PC-9 (cell line): ENCODE measurements around the gene COL4A1. TPM values are rescaled to one million over a fixed set of nuclear protein-coding genes. Genes with fewer than 3 reads are reported as not detected.
A peak's percentile ranks its signal among the peaks of the same experiment; 100 is the strongest.

Experiments used
- BruUV-seq: library from RNA; stranded (reverse); fragments of 400-500 nt; replicated peaks from 2 replicates; lab custom pipeline; 2021; lab: Mats Ljungman, UMichigan
- CTCF ChIA-PET: fragments of 300-600 bp; sonication (Branson Sonifier 250); formaldehyde crosslinking; loops from one replicate; lab custom pipeline; 2022; ENCODE audit warnings: antibody characterized with exemption; lab: Charles Lee
- POLR2A ChIA-PET: fragments of 300-600 bp; sonication (Branson Sonifier 250); formaldehyde crosslinking; loops from one replicate; lab custom pipeline; 2022; ENCODE audit warnings: antibody characterized with exemption; ENCODE audit not compliant: unreplicated experiment; lab: Charles Lee
- DNase-seq, 2 experiments: peaks; one replicate each; pipeline versions ENCODE4 v3.0.0 to v3.0.0-alpha.2; 2015 to 2022; ENCODE audit warnings: mixed read lengths in 1 of 2
- H2AFZ ChIP-seq: fragments of 200-600 bp; sonication (generic); 2 replicates; pipeline ENCODE4 v1.8.1; 2017; ENCODE audit warnings: antibody characterized with exemption
- H3F3A ChIP-seq: fragments of 200-600 bp; sonication (generic); 2 replicates; pipeline ENCODE4 v1.8.1; 2017; ENCODE audit warnings: antibody characterized with exemption, mild to moderate bottlenecking, low read depth; ENCODE audit not compliant: insufficient read depth
- H3K27ac ChIP-seq: fragments of 200-600 bp; sonication (generic); 2 replicates; pipeline ENCODE4 v1.6.1; 2016; ENCODE audit warnings: mixed run types
- H3K27me3 ChIP-seq: fragments of 200-600 bp; sonication (generic); 2 replicates; pipeline ENCODE4 v1.6.1; 2016; ENCODE audit warnings: low read depth, mixed run types; ENCODE audit not compliant: insufficient read depth
- H3K36me3 ChIP-seq: fragments of 200-600 bp; sonication (generic); 2 replicates; pipeline ENCODE4 v1.6.1; 2016; ENCODE audit warnings: low read depth, mixed run types
- H3K4me1 ChIP-seq: fragments of 200-600 bp; sonication (generic); replicated peaks from 2 replicates; pipeline ENCODE4 v1.6.1; 2016; ENCODE audit warnings: mixed run types; ENCODE audit not compliant: insufficient read depth
- H3K4me2 ChIP-seq: fragments of 200-600 bp; sonication (generic); 2 replicates; pipeline ENCODE4 v1.6.1; 2017; ENCODE audit warnings: mixed run types
- H3K4me3 ChIP-seq: fragments of 200-600 bp; sonication (generic); 2 replicates; pipeline ENCODE4 v1.6.1; 2016; ENCODE audit warnings: mixed run types
- H3K79me2 ChIP-seq: fragments of 200-600 bp; sonication (generic); 2 replicates; pipeline ENCODE4 v1.6.1; 2017; ENCODE audit warnings: low read depth, mixed run types
- H3K9me2 ChIP-seq: fragments of 200-600 bp; sonication (generic); 2 replicates; pipeline ENCODE4 v1.8.1; 2017; ENCODE audit warnings: mild to moderate bottlenecking; ENCODE audit not compliant: insufficient read depth
- H3K9me3 ChIP-seq: fragments of 200-600 bp; sonication (generic); 2 replicates; pipeline ENCODE4 v1.8.1; 2016; ENCODE audit warnings: low read depth; ENCODE audit not compliant: insufficient read depth
- H4K20me1 ChIP-seq: fragments of 200-600 bp; sonication (generic); 2 replicates; pipeline ENCODE4 v1.8.1; 2017; ENCODE audit not compliant: insufficient read depth
- EZH2 ChIP-seq: fragments of 200-600 bp; sonication (generic); IDR thresholded peaks from 2 replicates; pipeline ENCODE4 v1.8.0; 2017; ENCODE audit warnings: antibody characterized with exemption, low read depth
- intact Hi-C: fragments of 100-400 bp; cut with micrococcal nuclease; formaldehyde crosslinking; loops from one replicate; pipeline ENCODE4 v1.10.0; 2022; ENCODE audit not compliant: unreplicated experiment
- total RNA-seq: library from RNA; stranded (reverse); gene quantifications from 2 replicates; pipeline ENCODE4 v1.2.3, GENCODE V29; 2021
- TF ChIP-seq, protein P1 (sequence below): fragments of 200-600 bp; sonication (generic); conservative IDR thresholded peaks from 2 replicates; pipeline ENCODE4 v1.6.1; 2017; ENCODE audit warnings: mixed run types, antibody characterized with exemption, mild to moderate bottlenecking, moderate library complexity

The COL4A1 gene
- total RNA-seq, 1 experiment from 2014 or later: 24.5 TPM

DNA sequence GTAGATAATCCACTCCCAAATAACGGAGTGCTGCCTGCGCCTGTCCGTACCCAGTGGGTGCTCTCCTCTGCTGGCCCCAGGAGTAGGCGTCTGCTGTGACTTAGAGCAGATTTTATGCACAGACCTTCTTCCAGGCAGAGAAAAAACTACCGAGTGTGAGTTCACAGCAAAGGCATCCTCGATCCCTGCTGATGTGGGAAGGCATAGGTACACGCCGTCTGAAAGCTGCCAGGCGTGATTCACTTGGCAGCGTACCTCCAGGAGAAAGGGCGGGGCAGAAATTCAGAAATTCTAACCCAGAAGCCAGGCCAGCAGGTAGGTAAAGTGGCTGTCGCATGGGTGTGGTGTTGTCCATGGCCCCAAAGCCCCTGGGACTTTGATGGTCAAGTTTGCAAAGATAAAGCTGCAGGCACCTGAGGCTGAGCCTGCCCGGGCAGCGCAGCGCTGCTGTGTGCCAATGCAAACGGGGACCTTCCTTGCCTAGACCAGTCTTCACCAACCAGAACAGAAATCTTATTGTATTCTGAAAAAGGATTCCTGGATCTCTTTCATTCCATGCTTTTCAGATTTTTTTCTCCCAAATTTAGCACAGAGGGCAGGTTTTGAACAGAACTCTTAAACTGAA, 36.4 kb upstream of the COL4A1 start:
- intact Hi-C loops: loop anchor here (1.0 kb wide), 3 partner anchors 56 to 101 kb away; no protein-coding TSS in a partner anchor
- Histone ChIP-seq H3K4me3 (no peak overlapping the region), H3K4me2 (peak overlapping the region; percentile 58), H3K27ac (peak overlapping the region; percentile 55), H4K20me1 (no peaks in the 10 kb centered on the region), H3F3A (peaks cover 38% of the 10 kb centered on the region), H3K9me3 (no peaks in the 10 kb centered on the region), H3K9me2 (no peaks in the 10 kb centered on the region), H3K36me3 (no peaks in the 10 kb centered on the region), H3K27me3 (no peaks in the 10 kb centered on the region), H3K4me1 (peaks cover 57% of the 10 kb centered on the region), H3K79me2 (no peaks in the 10 kb centered on the region), H2AFZ (no peak overlapping the region)
- BruUV-seq: no TSS peak
- ChIA-PET CTCF (interaction anchor here (0.8 kb wide), 1 partner anchor 101 kb away, joined by 3 read pairs; no protein-coding TSS in a partner anchor), POLR2A (no interaction called here)
- peak; percentile 84 to 94 for DNase-seq
- no peak for TF ChIP-seq EZH2
- TF ChIP-seq, protein P1, sequence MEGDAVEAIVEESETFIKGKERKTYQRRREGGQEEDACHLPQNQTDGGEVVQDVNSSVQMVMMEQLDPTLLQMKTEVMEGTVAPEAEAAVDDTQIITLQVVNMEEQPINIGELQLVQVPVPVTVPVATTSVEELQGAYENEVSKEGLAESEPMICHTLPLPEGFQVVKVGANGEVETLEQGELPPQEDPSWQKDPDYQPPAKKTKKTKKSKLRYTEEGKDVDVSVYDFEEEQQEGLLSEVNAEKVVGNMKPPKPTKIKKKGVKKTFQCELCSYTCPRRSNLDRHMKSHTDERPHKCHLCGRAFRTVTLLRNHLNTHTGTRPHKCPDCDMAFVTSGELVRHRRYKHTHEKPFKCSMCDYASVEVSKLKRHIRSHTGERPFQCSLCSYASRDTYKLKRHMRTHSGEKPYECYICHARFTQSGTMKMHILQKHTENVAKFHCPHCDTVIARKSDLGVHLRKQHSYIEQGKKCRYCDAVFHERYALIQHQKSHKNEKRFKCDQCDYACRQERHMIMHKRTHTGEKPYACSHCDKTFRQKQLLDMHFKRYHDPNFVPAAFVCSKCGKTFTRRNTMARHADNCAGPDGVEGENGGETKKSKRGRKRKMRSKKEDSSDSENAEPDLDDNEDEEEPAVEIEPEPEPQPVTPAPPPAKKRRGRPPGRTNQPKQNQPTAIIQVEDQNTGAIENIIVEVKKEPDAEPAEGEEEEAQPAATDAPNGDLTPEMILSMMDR: no peak

DNA sequence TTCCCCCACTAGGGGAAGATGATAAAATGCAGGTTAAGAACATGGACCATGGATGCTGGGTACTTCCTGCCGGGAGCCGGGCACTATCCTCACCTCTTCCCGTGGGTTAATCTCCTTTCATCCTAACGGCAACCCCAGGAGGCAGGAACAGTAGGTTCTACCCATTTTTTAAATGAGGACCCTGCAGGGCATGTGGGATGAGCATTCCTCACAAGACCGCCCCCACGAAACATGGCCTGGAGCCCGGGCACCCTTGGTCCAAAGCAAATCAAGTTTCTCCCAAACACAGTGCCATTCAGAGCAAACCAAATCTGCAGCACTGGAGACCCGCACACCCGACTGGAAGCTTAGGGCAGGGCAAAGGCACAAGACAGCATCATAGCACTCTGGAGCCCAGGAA, 35.5 kb upstream of the COL4A1 start:
- no peaks in the 10 kb centered on the region for H3K9me2 ChIP-seq
- BruUV-seq: TSS peak; percentile 32
- H3K27me3 ChIP-seq: no peaks in the 10 kb centered on the region
- H3K79me2 ChIP-seq: no peaks in the 10 kb centered on the region
- no peak overlapping the region for H2AFZ ChIP-seq
- H3K9me3 ChIP-seq: no peaks in the 10 kb centered on the region
- ChIA-PET POLR2A (no interaction called here), CTCF (no interaction called here)
- H3K27ac ChIP-seq: no peak overlapping the region
- peaks cover 29% of the 10 kb centered on the region for H3F3A ChIP-seq
- no peaks in the 10 kb centered on the region for H4K20me1 ChIP-seq
- H3K4me1 ChIP-seq: peaks cover 48% of the 10 kb centered on the region
- TF ChIP-seq, protein P1: no peak
- no peak for TF ChIP-seq EZH2
- H3K36me3 ChIP-seq: no peaks in the 10 kb centered on the region
- no peak overlapping the region for H3K4me3 ChIP-seq
- no peak for DNase-seq
- intact Hi-C loops: no loop called here
- peak overlapping the region; percentile 58 for H3K4me2 ChIP-seq

DNA sequence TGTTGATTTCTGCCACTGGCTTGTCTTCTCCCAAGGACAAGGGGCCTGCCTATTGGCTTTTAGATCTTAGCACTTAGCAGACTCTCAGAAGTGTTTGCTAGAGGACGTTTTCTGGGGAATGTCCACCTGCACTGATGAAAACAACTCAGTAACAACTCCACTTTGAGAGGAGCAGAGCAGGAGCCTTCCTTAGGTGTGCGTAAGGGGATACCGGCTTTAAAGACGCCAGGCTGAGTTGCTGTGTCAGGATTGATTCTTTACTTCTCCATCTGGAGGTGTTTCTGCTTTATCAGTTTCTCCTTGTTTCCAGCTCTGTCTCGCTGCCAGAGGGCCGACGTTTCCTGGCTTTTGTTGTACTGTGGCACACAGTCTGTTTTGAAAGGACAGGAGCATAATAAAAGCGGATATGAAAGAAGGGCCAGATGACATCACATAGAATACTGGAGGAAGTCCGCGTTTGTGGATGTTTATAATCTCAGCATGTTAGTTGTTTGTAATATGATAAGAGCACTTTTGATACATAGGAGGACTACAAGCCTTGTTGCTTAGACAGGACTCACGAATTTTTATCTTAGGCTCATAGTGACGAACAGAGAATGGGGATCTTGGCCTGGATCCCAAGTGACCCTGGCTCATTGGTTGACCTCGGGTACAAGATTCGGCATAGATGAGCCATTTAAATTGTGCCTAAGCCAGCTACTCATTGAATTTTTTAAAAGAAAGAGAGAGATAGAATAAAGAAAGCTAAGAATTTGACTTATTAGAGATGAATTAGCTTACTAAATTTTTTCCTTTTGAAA, 34.7 kb upstream of the COL4A1 start:
- ChIA-PET CTCF (no interaction called here), POLR2A (no interaction called here)
- Histone ChIP-seq H3K9me3 (no peaks in the 10 kb centered on the region), H3K9me2 (no peaks in the 10 kb centered on the region), H4K20me1 (no peaks in the 10 kb centered on the region), H3K4me1 (peaks cover 40% of the 10 kb centered on the region), H3K27me3 (no peaks in the 10 kb centered on the region), H2AFZ (no peak overlapping the region), H3K36me3 (no peaks in the 10 kb centered on the region), H3F3A (peaks cover 21% of the 10 kb centered on the region), H3K79me2 (no peaks in the 10 kb centered on the region), H3K4me3 (no peak overlapping the region), H3K27ac (no peak overlapping the region), H3K4me2 (no peak overlapping the region)
- intact Hi-C loops: no loop called here
- no peak for DNase-seq
- BruUV-seq: no TSS peak
- no peak for TF ChIP-seq EZH2
- TF ChIP-seq, protein P1: no peak
